Osteoblast (primary cell): ENCODE data around the gene CALU. TPM values are rescaled to one million over a fixed set of nuclear protein-coding genes. Genes with fewer than 3 reads are reported as not detected.

Experiments
- DNase-seq: peaks from one replicate; pipeline ENCODE4 v3.0.0; 2011; ENCODE audit warnings: low spot score, mixed read lengths; ENCODE audit not compliant: insufficient read length; ENCODE audit errors: missing footprints
- H2AFZ ChIP-seq: 2 replicates; pipeline ENCODE4 v1.6.0; 2011; ENCODE audit warnings: mild to moderate bottlenecking, low read length
- H3K27ac ChIP-seq: 2 replicates; pipeline ENCODE4 v1.5.1; 2011; ENCODE audit warnings: mild to moderate bottlenecking, low read depth, low read length, moderate library complexity
- H3K27me3 ChIP-seq: 2 replicates; pipeline ENCODE4 v1.6.0; 2012; ENCODE audit warnings: mild to moderate bottlenecking, control low read depth, inconsistent platforms, low read length, moderate library complexity; ENCODE audit not compliant: insufficient read depth
- H3K36me3 ChIP-seq: 2 replicates; pipeline ENCODE4 v1.5.1; 2011; ENCODE audit warnings: mild to moderate bottlenecking, low read length, control low read depth, moderate library complexity; ENCODE audit not compliant: insufficient read depth
- H3K4me1 ChIP-seq: 2 replicates; pipeline ENCODE4 v1.5.1; 2011; ENCODE audit warnings: mild to moderate bottlenecking, low read length, control low read depth, moderate library complexity; ENCODE audit not compliant: insufficient read depth
- H3K4me2 ChIP-seq: 2 replicates; pipeline ENCODE4 v1.6.0; 2011; ENCODE audit warnings: mild to moderate bottlenecking, low read length; ENCODE audit not compliant: insufficient read depth
- H3K4me3 ChIP-seq: fragments of 200-600 bp; sonication (generic); 3 replicates; pipeline ENCODE4 v1.5.1; 2012; ENCODE audit warnings: mild to moderate bottlenecking, low read length, inconsistent platforms; ENCODE audit not compliant: insufficient read depth
- H3K79me2 ChIP-seq: 2 replicates; pipeline ENCODE4 v1.6.0; 2012; ENCODE audit warnings: mild to moderate bottlenecking, low read length, control low read depth, inconsistent platforms; ENCODE audit not compliant: insufficient read depth
- H3K9me3 ChIP-seq: 2 replicates; pipeline ENCODE4 v1.5.1; 2011; ENCODE audit warnings: low read depth, low read length, control low read depth
- H4K20me1 ChIP-seq: 2 replicates; pipeline ENCODE4 v1.6.0; 2012; ENCODE audit warnings: mild to moderate bottlenecking, low read length, control low read depth; ENCODE audit not compliant: insufficient read depth
- CTCF ChIP-seq: IDR thresholded peaks from 2 replicates; pipeline ENCODE4 v1.5.1; 2011; ENCODE audit warnings: mild to moderate bottlenecking, low read depth, low read length, moderate library complexity; ENCODE audit errors: extremely low read depth
- total RNA-seq: library from RNA; depleted of rRNA; stranded (reverse); fragments of >200 nt; gene quantifications from 2 replicates; pipeline ENCODE4 v1.2.3, GENCODE V29; 2012

The CALU gene
- total RNA-seq, 1 donor = 708 TPM

- no peaks in the 10 kb centered on the region for H3K36me3 ChIP-seq
- peak overlapping the region; percentile 77 for H2AFZ ChIP-seq
- no peak overlapping the region for H3K27ac ChIP-seq
- peaks cover 15% of the 10 kb centered on the region for H3K27me3 ChIP-seq
- H4K20me1 ChIP-seq = no peaks in the 10 kb centered on the region
- no peaks in the 10 kb centered on the region for H3K4me1 ChIP-seq
- no peak for TF ChIP-seq CTCF
- peak overlapping the region; percentile 80 for H3K4me3 ChIP-seq
- no peak for DNase-seq
- H3K4me2 ChIP-seq = peak overlapping the region; percentile 90
- H3K79me2 ChIP-seq = no peaks in the 10 kb centered on the region
- no peaks in the 10 kb centered on the region for H3K9me3 ChIP-seq
Observed at GRCh38 chr7:128790315-128791041, 51.3 kb downstream of the CALU start.

- Histone ChIP-seq H4K20me1 (no peaks in the 10 kb centered on the region), H3K27ac (no peak within 1 kb of the TSS), H2AFZ (peak within 1 kb of the TSS; percentile 85), H3K79me2 (no peaks in the 10 kb centered on the region), H3K27me3 (peaks cover 12% of the 10 kb centered on the region), H3K4me3 (peak within 1 kb of the TSS; percentile 80), H3K36me3 (no peaks in the 10 kb centered on the region), H3K4me1 (peaks cover 3% of the 10 kb centered on the region), H3K9me3 (no peaks in the 10 kb centered on the region), H3K4me2 (peak within 1 kb of the TSS; percentile 90)
- TF ChIP-seq CTCF = no peak
- peak; percentile 97 for DNase-seq
Observed at GRCh38 chr7:128791121-128791971, 52.2 kb downstream of the CALU start, which contains the start of gene CCDC136. Gene CCDC136, plus strand, starts transcription at chr7:128791968. Its CDS starts 444 bp downstream, at chr7:128792412.

- Histone ChIP-seq H3K27me3 (peaks cover 12% of the 10 kb centered on the region), H3K27ac (no peak overlapping the region), H4K20me1 (no peaks in the 10 kb centered on the region), H2AFZ (peak overlapping the region; percentile 85), H3K79me2 (no peaks in the 10 kb centered on the region), H3K36me3 (no peaks in the 10 kb centered on the region), H3K4me2 (peak overlapping the region; percentile 90), H3K4me3 (peak overlapping the region; percentile 80), H3K4me1 (peaks cover 4% of the 10 kb centered on the region), H3K9me3 (no peaks in the 10 kb centered on the region)
- peak; percentile 94 for DNase-seq
- no peak for TF ChIP-seq CTCF
Observed at GRCh38 chr7:128791972-128792327, 52.8 kb downstream of the CALU start.
